ENCODE measurements around the gene FBLIM1. TPM values are rescaled to one million over a fixed set of nuclear protein-coding genes. Genes with fewer than 3 reads are reported as not detected.
"Not testable (repeated sequence)": the region's sequence is repeated elsewhere in the genome, so short reads cannot be mapped to it uniquely, and the experiment has no call there.

Gene FBLIM1
- total RNA-seq, 1 donor from 2014 or later, result not detected

GRCh38 chr1:15820478-15820877, 61.9 kb downstream of the FBLIM1 start:
- no peaks in the 10 kb centered on the region for H3K36me3 Mint-ChIP-seq (ENCODE audit: low read depth)
- H3K27ac Mint-ChIP-seq, result no peak overlapping the region
- H3K9me3 Mint-ChIP-seq, result no peaks in the 10 kb centered on the region
- no peak overlapping the region for H3K4me3 Mint-ChIP-seq
- peaks cover 9% of the 10 kb centered on the region for H3K4me1 Mint-ChIP-seq
- no peak for DNase-seq
- intact Hi-C loops (cut with micrococcal nuclease), result no loop called here
- no peaks in the 10 kb centered on the region for H3K27me3 Mint-ChIP-seq

- Mint-ChIP-seq H3K27ac (no peak overlapping the region), H3K9me3 (no peaks in the 10 kb centered on the region), H3K27me3 (no peaks in the 10 kb centered on the region), H3K4me3 (no peak overlapping the region), H3K36me3 (ENCODE audit: low read depth) (no peaks in the 10 kb centered on the region), H3K4me1 (peaks cover 10% of the 10 kb centered on the region)
- DNase-seq, result no peak
- intact Hi-C loops (cut with micrococcal nuclease), result no loop called here
Observed at GRCh38 chr1:15825800-15826199, 67.2 kb downstream of the FBLIM1 start.

GRCh38 chr1:15826810-15827507, 68.4 kb downstream of the FBLIM1 start:
- no peak overlapping the region for H3K27ac Mint-ChIP-seq
- H3K27me3 Mint-ChIP-seq, result no peaks in the 10 kb centered on the region
- no peaks in the 10 kb centered on the region for H3K9me3 Mint-ChIP-seq
- peaks cover 14% of the 10 kb centered on the region for H3K4me1 Mint-ChIP-seq
- H3K4me3 Mint-ChIP-seq, result no peak overlapping the region
- no peak for DNase-seq
- intact Hi-C loops (cut with micrococcal nuclease), result no loop called here
- peaks cover 4% of the 10 kb centered on the region for H3K36me3 Mint-ChIP-seq (ENCODE audit: low read depth)

- H3K4me3 Mint-ChIP-seq; DNase-seq; H3K27me3 Mint-ChIP-seq; intact Hi-C loops (cut with micrococcal nuclease); H3K27ac Mint-ChIP-seq; H3K9me3 Mint-ChIP-seq; H3K36me3 Mint-ChIP-seq (ENCODE audit: low read depth): not testable (repeated sequence)
- peaks cover 15% of the 10 kb centered on the region for H3K4me1 Mint-ChIP-seq
Observed at GRCh38 chr1:15827567-15827966, 69.0 kb downstream of the FBLIM1 start.

- peaks cover 21% of the 10 kb centered on the region for H3K4me1 Mint-ChIP-seq
- H3K27ac Mint-ChIP-seq; H3K4me3 Mint-ChIP-seq; H3K27me3 Mint-ChIP-seq; intact Hi-C loops (cut with micrococcal nuclease); H3K36me3 Mint-ChIP-seq (ENCODE audit: low read depth); DNase-seq; H3K9me3 Mint-ChIP-seq: not testable (repeated sequence)
Observed at GRCh38 chr1:15828931-15829330, 70.3 kb downstream of the FBLIM1 start.

- Mint-ChIP-seq H3K4me3 (no peak overlapping the region), H3K4me1 (peaks cover 26% of the 10 kb centered on the region), H3K27me3 (no peaks in the 10 kb centered on the region), H3K9me3 (no peaks in the 10 kb centered on the region), H3K36me3 (ENCODE audit: low read depth) (peaks cover 4% of the 10 kb centered on the region), H3K27ac (no peak overlapping the region)
- DNase-seq, result no peak
- intact Hi-C loops (cut with micrococcal nuclease), result loop anchor here (5.0 kb wide), 1 partner anchor 87 kb away; no protein-coding TSS in a partner anchor
Observed at GRCh38 chr1:15830258-15830657, 71.7 kb downstream of the FBLIM1 start.

GRCh38 chr1:15833069-15833679, 74.6 kb downstream of the FBLIM1 start:
- intact Hi-C loops (cut with micrococcal nuclease), result loop anchor here (5.0 kb wide), 1 partner anchor 84 kb away; no protein-coding TSS in a partner anchor
- Mint-ChIP-seq H3K4me3 (peak overlapping the region; percentile 95), H3K9me3 (no peaks in the 10 kb centered on the region), H3K27ac (peak overlapping the region; percentile 99), H3K36me3 (ENCODE audit: low read depth) (peaks cover 8% of the 10 kb centered on the region), H3K27me3 (peaks cover 2% of the 10 kb centered on the region), H3K4me1 (peaks cover 37% of the 10 kb centered on the region)
- DNase-seq, result peak; percentile 85

- H3K36me3 Mint-ChIP-seq (ENCODE audit: low read depth), result peaks cover 8% of the 10 kb centered on the region
- peaks cover 37% of the 10 kb centered on the region for H3K4me1 Mint-ChIP-seq
- peaks cover 2% of the 10 kb centered on the region for H3K27me3 Mint-ChIP-seq
- no peaks in the 10 kb centered on the region for H3K9me3 Mint-ChIP-seq
- intact Hi-C loops (cut with micrococcal nuclease), result loop anchor here (2.0 to 5.0 kb wide), 2 partner anchors 83 to 309 kb away; partner anchors contain the start of gene CASP9
- H3K4me3 Mint-ChIP-seq, result peak overlapping the region; percentile 95
- DNase-seq, result no peak
- H3K27ac Mint-ChIP-seq, result peak overlapping the region; percentile 99
Observed at GRCh38 chr1:15833842-15834405, 75.3 kb downstream of the FBLIM1 start.

- peak overlapping the region; percentile 95 for H3K4me3 Mint-ChIP-seq
- intact Hi-C loops (cut with micrococcal nuclease), result loop anchor here (1.0 to 5.0 kb wide), 4 partner anchors 13 to 310 kb away; partner anchors contain the start of genes CASP9 and SPEN
Observed at GRCh38 chr1:15834406-15835204, 76.0 kb downstream of the FBLIM1 start.

GRCh38 chr1:15835205-15835740, 76.7 kb downstream of the FBLIM1 start:
- H3K27ac Mint-ChIP-seq, result peak overlapping the region; percentile 99
- H3K27me3 Mint-ChIP-seq, result peaks cover 2% of the 10 kb centered on the region
- H3K36me3 Mint-ChIP-seq (ENCODE audit: low read depth), result peaks cover 8% of the 10 kb centered on the region
- intact Hi-C loops (cut with micrococcal nuclease), result loop anchor here (1.0 to 2.0 kb wide), 3 partner anchors 12 to 310 kb away; partner anchors contain the start of genes CASP9 and SPEN
- H3K4me1 Mint-ChIP-seq, result peaks cover 31% of the 10 kb centered on the region
- no peaks in the 10 kb centered on the region for H3K9me3 Mint-ChIP-seq
- H3K4me3 Mint-ChIP-seq, result peak overlapping the region; percentile 95
- DNase-seq, result no peak

More at GRCh38 chr1:15834406-15835204, 76.0 kb downstream of the FBLIM1 start:
- peak; percentile 96 for DNase-seq
- Mint-ChIP-seq H3K9me3 (no peaks in the 10 kb centered on the region), H3K4me1 (peaks cover 36% of the 10 kb centered on the region), H3K27me3 (peaks cover 2% of the 10 kb centered on the region), H3K36me3 (ENCODE audit: low read depth) (peaks cover 8% of the 10 kb centered on the region), H3K27ac (peak overlapping the region; percentile 99)

- Mint-ChIP-seq H3K9me3 (no peaks in the 10 kb centered on the region), H3K27ac (peak overlapping the region; percentile 99), H3K27me3 (peaks cover 2% of the 10 kb centered on the region), H3K4me3 (peak overlapping the region; percentile 95), H3K36me3 (ENCODE audit: low read depth) (peaks cover 8% of the 10 kb centered on the region), H3K4me1 (peaks cover 29% of the 10 kb centered on the region)
- intact Hi-C loops (cut with micrococcal nuclease), result loop anchor here (1.0 to 2.0 kb wide), 3 partner anchors 11 to 311 kb away; partner anchors contain the start of genes CASP9 and SPEN
- DNase-seq, result peak; percentile 100
Observed at GRCh38 chr1:15835741-15836510, 77.3 kb downstream of the FBLIM1 start.
